ENCODE results near the gene DOCK4.

DNA sequence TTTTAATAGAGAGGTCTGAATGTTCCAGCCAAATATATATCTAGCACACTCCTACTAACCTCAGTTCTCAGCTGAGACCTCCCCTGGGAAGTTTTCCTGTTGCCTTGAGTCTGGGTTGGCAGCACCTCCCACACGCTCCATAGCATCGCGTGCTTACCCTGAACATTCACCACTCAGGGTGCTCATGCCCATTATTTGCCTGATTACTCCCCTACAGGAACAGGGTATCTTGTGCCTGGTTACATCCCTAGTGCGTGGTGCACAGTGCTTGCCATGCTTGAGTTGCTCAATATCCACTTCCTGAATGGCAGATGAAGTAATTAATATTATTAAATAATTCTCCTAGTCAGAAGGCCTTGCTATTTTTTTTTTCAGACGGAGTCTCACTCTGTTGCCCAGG is 374.0 kb downstream of the DOCK4 start:
- no peak for TF ChIP-seq CTCF (conservative IDR thresholded peaks at IDR 0.05 in 1 of 2, IDR thresholded peaks at IDR 0.05 in 1 of 2; ENCODE audit: extremely low read depth in 1 of 2, insufficient read depth in 1 of 2, low read depth in 1 of 2, low read length in 2 of 2)
- TF ChIP-seq EZH2 (IDR thresholded peaks at IDR 0.05; ENCODE audit: borderline replicate concordance, low read length), result no peak

Data from mammary epithelial cell (primary cell).